Transverse colon (tissue), 4 donors: ENCODE data around the gene ENOX1. TPM values are rescaled to one million over a fixed set of nuclear protein-coding genes. Genes with fewer than 3 reads are reported as not detected.

Experiments
- DNase-seq: peaks from one replicate; pipeline ENCODE4 v3.0.0-alpha.2; 2019
- H3K27ac ChIP-seq, 4 donors: fragments of 200-600 bp; sonication (generic); 2 replicates each; pipeline ENCODE4 v1.5.1; 2016 to 2018; ENCODE audit warnings: inconsistent platforms in 4 of 4
- H3K27me3 ChIP-seq: fragments of 200-600 bp; sonication (generic); 2 replicates; pipeline ENCODE4 v1.5.1; 2017; ENCODE audit warnings: inconsistent platforms
- H3K36me3 ChIP-seq, 4 donors: fragments of 200-600 bp; sonication (generic); 2 replicates each; pipeline ENCODE4 v1.5.1; 2017 to 2019; ENCODE audit warnings: inconsistent platforms in 4 of 4
- H3K4me1 ChIP-seq, 4 donors: fragments of 200-600 bp; sonication (generic); 2 replicates each; pipeline ENCODE4 v1.5.1; 2017 to 2020; ENCODE audit warnings: inconsistent platforms in 4 of 4
- H3K4me3 ChIP-seq, 4 donors: fragments of 200-600 bp; sonication (generic); 1 replicate in 1 of 4; 2 replicates in 3 of 4; pipeline versions ENCODE4 v1.5.1 to v1.6.1; 2017 to 2019; ENCODE audit warnings: inconsistent platforms in 4 of 4
- H3K9me3 ChIP-seq, 2 donors: fragments of 200-600 bp; sonication (generic); 2 replicates each; pipeline ENCODE4 v1.5.1; 2017 to 2019; ENCODE audit warnings: inconsistent platforms in 2 of 2
- CTCF ChIP-seq, 5 experiments: fragments of 200-600 bp in 3 of 5; fragments of 450-650 bp in 2 of 5; sonication (generic) in 3 of 5; IDR thresholded peaks; 1 replicate in 2 of 5; 2 replicates in 3 of 5; pipeline ENCODE4 v1.5.1; 2016 to 2017; ENCODE audit warnings: antibody characterized with exemption in 5 of 5, inconsistent platforms in 3 of 5, mild to moderate bottlenecking in 2 of 5, moderate library complexity in 1 of 5
- EP300 ChIP-seq: sonication (generic); formaldehyde crosslinking; IDR thresholded peaks from one replicate; pipeline ENCODE4 v1.6.1; 2017; ENCODE audit warnings: antibody characterized with exemption, low read depth
- POLR2A ChIP-seq: fragments of 450-650 bp; IDR thresholded peaks from one replicate; pipeline ENCODE4 v1.6.1; 2016; ENCODE audit warnings: antibody characterized with exemption, mild to moderate bottlenecking, moderate library complexity
- POLR2AphosphoS5 ChIP-seq, 3 donors: sonication (generic); formaldehyde crosslinking; IDR thresholded peaks; one replicate each; pipeline ENCODE4 v1.6.1; 2016; ENCODE audit warnings: antibody characterized with exemption in 3 of 3
- WGBS, 2 donors: methylation state at CpG; one replicate each; pipeline ENCODE4 v1.1.5; 2018; ENCODE audit warnings: low coverage in 1 of 2; 5-methylcytosine and 5-hydroxymethylcytosine counted together
- in situ Hi-C, 4 donors: fragments of 200-750 bp; cut with MboI; loops; one replicate each; pipeline versions ENCODE4 v1.15.0 to v1.15.1; 2017; ENCODE audit warnings: low sequenced_read_pairs in 3 of 4, low pct_ligation_motif_present in 1 of 4, low pct_unique_long_range_greater_than_20kb in 1 of 4
- intact Hi-C: fragments of 100-400 bp; cut with DNase I; formaldehyde crosslinking; loops from one replicate; pipeline ENCODE4 v1.15.1; 2023; ENCODE audit warnings: low total_unique reads
- total RNA-seq, 4 donors: library from RNA; depleted of rRNA; stranded (reverse); fragments of >200 nt; gene quantifications; one replicate each; pipeline ENCODE4 v1.1.0, GENCODE V29; 2016

ENOX1 gene
- total RNA-seq, 4 donors from 2014 or later: 1.5 to 6.4 (median 2.2) TPM

- H3K27ac ChIP-seq: no peak overlapping the region
- no peak overlapping the region for H3K4me3 ChIP-seq
- no peaks in the 10 kb centered on the region for H3K4me1 ChIP-seq
- no peak for DNase-seq
- 59% methylated on average over 3 of the region's 3 CpGs; no CpG with 5 or more reads in 1 of the 2 donors for WGBS, 2 donors
- intact Hi-C loops (no loop called here), in situ Hi-C loops (no loop called here)
- no peaks in the 10 kb centered on the region for H3K9me3 ChIP-seq
- H3K36me3 ChIP-seq: no peaks in the 10 kb centered on the region
- no peaks in the 10 kb centered on the region for H3K27me3 ChIP-seq
- no peak for TF ChIP-seq POLR2AphosphoS5 (IDR thresholded peaks at IDR 0.05)
- no peak for TF ChIP-seq POLR2A
- no peak for TF ChIP-seq EP300
- no peak for TF ChIP-seq CTCF (IDR thresholded peaks at IDR 0.05)
Observed at GRCh38 chr13:43246382-43246781, 540.4 kb downstream of the ENOX1 start.

- Histone ChIP-seq H3K4me3 (no peak overlapping the region), H3K27me3 (no peaks in the 10 kb centered on the region), H3K36me3 (no peaks in the 10 kb centered on the region), H3K4me1 (no peaks in the 10 kb centered on the region), H3K27ac (no peak overlapping the region), H3K9me3 (no peaks in the 10 kb centered on the region)
- TF ChIP-seq EP300 (no peak), CTCF (IDR thresholded peaks at IDR 0.05) (no peak), POLR2AphosphoS5 (IDR thresholded peaks at IDR 0.05) (no peak), POLR2A (no peak)
- in situ Hi-C loops (no loop called here), intact Hi-C loops (no loop called here)
- WGBS, 2 donors: 83 to 90% methylated on average over 6 to 8 of the region's 8 CpGs
- no peak for DNase-seq
Observed at GRCh38 chr13:43245374-43245964, 541.3 kb downstream of the ENOX1 start.

- no peak overlapping the region for H3K27ac ChIP-seq
- in situ Hi-C loops: no loop called here
- intact Hi-C loops: no loop called here
- WGBS, 2 donors: 50 to 81% methylated on average over 2 to 5 of the region's 5 CpGs
- H3K9me3 ChIP-seq: no peaks in the 10 kb centered on the region
- no peak for TF ChIP-seq POLR2A
- TF ChIP-seq POLR2AphosphoS5 (IDR thresholded peaks at IDR 0.05): no peak
- no peak for TF ChIP-seq CTCF (IDR thresholded peaks at IDR 0.05)
- no peak for TF ChIP-seq EP300
- H3K36me3 ChIP-seq: no peaks in the 10 kb centered on the region
- no peak overlapping the region for H3K4me3 ChIP-seq
- no peak for DNase-seq
- no peaks in the 10 kb centered on the region for H3K4me1 ChIP-seq
- H3K27me3 ChIP-seq: no peaks in the 10 kb centered on the region
Observed at GRCh38 chr13:43244481-43244880, 542.3 kb downstream of the ENOX1 start.

- no peak for DNase-seq
- H3K9me3 ChIP-seq: no peaks in the 10 kb centered on the region
- TF ChIP-seq POLR2A (no peak), POLR2AphosphoS5 (IDR thresholded peaks at IDR 0.05) (no peak), EP300 (no peak), CTCF (IDR thresholded peaks at IDR 0.05) (no peak)
- in situ Hi-C loops: no loop called here
- H3K36me3 ChIP-seq: no peaks in the 10 kb centered on the region
- H3K4me3 ChIP-seq: no peak overlapping the region
- intact Hi-C loops: no loop called here
- no peaks in the 10 kb centered on the region for H3K4me1 ChIP-seq
- 80 to 84% methylated on average over 2 of the region's 2 CpGs for WGBS, 2 donors
- no peak overlapping the region for H3K27ac ChIP-seq
- no peaks in the 10 kb centered on the region for H3K27me3 ChIP-seq
Observed at GRCh38 chr13:43243711-43244110, 543.1 kb downstream of the ENOX1 start.
